Neutrophil (primary cell): ENCODE measurements around the gene CAVIN3.

Experiments used
- H3K27ac ChIP-seq: fragments of 200-600 bp; sonication (generic); 2 replicates; pipeline ENCODE4 v1.5.1; 2016; ENCODE audit warnings: mild to moderate bottlenecking, moderate library complexity
- H3K27me3 ChIP-seq: fragments of 200-600 bp; sonication (generic); 2 replicates; pipeline ENCODE4 v1.6.0; 2016; ENCODE audit warnings: mild to moderate bottlenecking
- H3K36me3 ChIP-seq: fragments of 200-600 bp; sonication (generic); 2 replicates; pipeline ENCODE4 v1.5.1; 2017
- H3K4me1 ChIP-seq, 2 experiments: fragments of 200-600 bp in 1 of 2; sonication (generic) in 1 of 2; 1 replicate in 1 of 2; 2 replicates in 1 of 2; pipeline versions ENCODE4 v1.5.1 to v1.6.1; 2013 to 2016; ENCODE audit warnings: low read depth in 1 of 2, low read length in 1 of 2, mild to moderate bottlenecking in 1 of 2, moderate library complexity in 1 of 2; ENCODE audit not compliant: control insufficient read depth in 1 of 2, insufficient read depth in 1 of 2
- H3K4me3 ChIP-seq, 2 experiments: fragments of 200-600 bp in 1 of 2; sonication (generic) in 1 of 2; 1 replicate in 1 of 2; 2 replicates in 1 of 2; pipeline ENCODE4 v1.5.1; 2013 to 2016; ENCODE audit warnings: low read depth in 1 of 2, low read length in 1 of 2, mild to moderate bottlenecking in 1 of 2, moderate library complexity in 1 of 2
- H3K9me3 ChIP-seq: fragments of 200-600 bp; sonication (generic); 2 replicates; pipeline ENCODE4 v1.5.1; 2016
- TF ChIP-seq, protein P1 (sequence below): fragments of 200-600 bp; sonication (generic); IDR thresholded peaks from 2 replicates; pipeline ENCODE4 v1.5.1; 2016; ENCODE audit warnings: antibody characterized with exemption

CAVIN3 gene

DNA sequence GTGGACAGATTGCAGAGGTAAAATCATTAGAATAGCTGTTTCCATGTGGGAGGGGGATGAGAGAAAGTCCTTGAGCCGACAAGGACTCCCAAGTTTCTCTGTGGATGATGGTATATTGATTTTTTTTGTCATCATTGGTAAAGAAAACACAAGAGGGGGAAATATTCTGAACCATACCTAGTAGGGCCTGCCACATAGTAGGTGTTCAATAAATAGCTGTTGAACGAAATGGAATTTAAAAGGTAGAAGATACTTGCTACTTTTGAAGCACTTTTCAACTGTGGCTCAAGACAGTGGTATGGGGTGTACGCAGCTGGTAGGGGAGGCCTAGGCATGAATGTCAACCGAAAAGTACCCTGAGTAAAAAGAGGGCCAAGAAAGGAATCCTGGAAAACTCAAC is 2.1 kb downstream of the CAVIN3 start:
- peaks cover 6 to 22% of the 10 kb centered on the region in 2 experiments for H3K4me1 ChIP-seq
- H3K4me3 ChIP-seq, result no peak overlapping the region
- H3K36me3 ChIP-seq, result no peaks in the 10 kb centered on the region
- peaks cover 87% of the 10 kb centered on the region for H3K27me3 ChIP-seq
- H3K27ac ChIP-seq, result no peak overlapping the region
- TF ChIP-seq, protein P1, sequence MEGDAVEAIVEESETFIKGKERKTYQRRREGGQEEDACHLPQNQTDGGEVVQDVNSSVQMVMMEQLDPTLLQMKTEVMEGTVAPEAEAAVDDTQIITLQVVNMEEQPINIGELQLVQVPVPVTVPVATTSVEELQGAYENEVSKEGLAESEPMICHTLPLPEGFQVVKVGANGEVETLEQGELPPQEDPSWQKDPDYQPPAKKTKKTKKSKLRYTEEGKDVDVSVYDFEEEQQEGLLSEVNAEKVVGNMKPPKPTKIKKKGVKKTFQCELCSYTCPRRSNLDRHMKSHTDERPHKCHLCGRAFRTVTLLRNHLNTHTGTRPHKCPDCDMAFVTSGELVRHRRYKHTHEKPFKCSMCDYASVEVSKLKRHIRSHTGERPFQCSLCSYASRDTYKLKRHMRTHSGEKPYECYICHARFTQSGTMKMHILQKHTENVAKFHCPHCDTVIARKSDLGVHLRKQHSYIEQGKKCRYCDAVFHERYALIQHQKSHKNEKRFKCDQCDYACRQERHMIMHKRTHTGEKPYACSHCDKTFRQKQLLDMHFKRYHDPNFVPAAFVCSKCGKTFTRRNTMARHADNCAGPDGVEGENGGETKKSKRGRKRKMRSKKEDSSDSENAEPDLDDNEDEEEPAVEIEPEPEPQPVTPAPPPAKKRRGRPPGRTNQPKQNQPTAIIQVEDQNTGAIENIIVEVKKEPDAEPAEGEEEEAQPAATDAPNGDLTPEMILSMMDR, result no peak
- no peaks in the 10 kb centered on the region for H3K9me3 ChIP-seq

DNA sequence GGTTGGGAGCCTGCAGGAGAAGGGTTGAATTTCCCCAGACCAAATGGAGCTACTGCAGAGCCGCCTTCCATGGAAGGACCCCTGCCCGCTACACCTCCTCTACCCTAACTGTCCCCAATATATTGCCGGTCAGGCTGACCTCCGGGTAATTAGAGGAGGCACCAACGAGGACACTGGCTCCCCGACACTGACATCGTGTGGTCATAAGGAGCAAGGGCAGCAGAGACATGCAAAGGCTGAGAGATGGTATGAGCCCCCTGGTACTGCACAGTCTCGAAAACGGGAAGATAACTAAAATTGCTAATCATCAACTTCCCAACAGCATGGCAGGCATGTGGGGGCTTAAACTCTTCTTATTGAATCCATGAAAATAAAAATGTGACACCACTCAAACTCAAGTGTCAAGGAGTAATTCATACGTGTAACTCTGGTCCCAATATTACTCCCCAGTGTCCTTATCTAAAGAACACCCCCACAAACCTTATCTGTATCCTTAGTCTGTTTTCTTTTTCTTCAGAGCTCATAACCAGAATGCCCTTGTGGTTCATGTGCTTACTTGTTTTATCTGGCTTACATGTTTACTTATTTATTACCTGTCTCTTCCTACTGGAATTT is 4.4 kb downstream of the CAVIN3 start:
- Histone ChIP-seq H3K4me1 (peaks cover 6 to 22% of the 10 kb centered on the region in 2 experiments), H3K27me3 (peaks cover 77% of the 10 kb centered on the region), H3K9me3 (no peaks in the 10 kb centered on the region), H3K27ac (no peak overlapping the region), H3K4me3 (no peak overlapping the region), H3K36me3 (no peaks in the 10 kb centered on the region)
- TF ChIP-seq, protein P1, result peak; percentile 61

DNA sequence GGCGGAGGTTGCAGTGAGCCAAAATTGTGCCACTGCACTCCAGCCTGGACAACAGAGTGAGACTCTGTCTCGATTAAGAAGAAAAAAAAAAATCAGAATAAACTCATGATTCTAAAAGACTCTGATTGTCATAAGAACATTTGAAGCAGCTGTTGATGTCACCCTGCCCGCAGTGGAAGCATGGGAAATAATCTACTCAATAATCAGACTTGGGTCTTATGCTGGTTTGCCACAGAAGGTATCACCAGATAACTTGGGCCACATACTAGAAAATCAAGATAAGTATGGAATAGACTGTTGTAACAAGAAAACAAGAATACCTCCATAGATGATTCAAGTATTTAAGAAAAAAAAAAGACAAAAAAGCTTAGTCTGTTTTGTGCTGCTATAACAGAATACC is 8.2 kb downstream of the CAVIN3 start:
- Histone ChIP-seq H3K4me3 (no peak overlapping the region), H3K4me1 (peaks cover 0 to 5% of the 10 kb centered on the region in 2 experiments), H3K27me3 (peaks cover 73% of the 10 kb centered on the region), H3K9me3 (no peaks in the 10 kb centered on the region), H3K36me3 (no peaks in the 10 kb centered on the region), H3K27ac (no peak overlapping the region)
- TF ChIP-seq, protein P1, result no peak

DNA sequence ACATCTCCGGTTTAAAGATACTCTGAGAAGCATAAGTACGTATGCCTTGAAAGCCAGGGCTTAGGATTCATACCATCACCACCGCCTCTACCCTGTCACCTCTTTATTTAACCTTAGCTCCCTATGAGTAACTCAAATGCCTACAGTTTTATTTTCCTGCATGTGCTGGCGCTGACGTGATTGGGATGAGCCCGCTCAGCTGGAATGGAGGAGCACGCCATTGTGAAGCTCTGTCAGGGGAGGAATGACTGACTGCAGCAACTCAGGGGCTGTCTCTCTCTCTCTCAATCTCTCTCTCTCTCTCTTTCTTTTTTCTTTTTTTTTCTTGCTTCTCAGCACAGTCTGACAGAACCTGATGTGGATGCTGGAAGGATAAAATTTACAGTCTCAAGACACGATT is 12.4 kb downstream of the CAVIN3 start:
- TF ChIP-seq, protein P1, result no peak
- Histone ChIP-seq H3K4me1 (no peaks in the 10 kb centered on the region), H3K4me3 (no peak overlapping the region), H3K36me3 (no peaks in the 10 kb centered on the region), H3K27me3 (peaks cover 76% of the 10 kb centered on the region), H3K27ac (no peak overlapping the region), H3K9me3 (no peaks in the 10 kb centered on the region)

DNA sequence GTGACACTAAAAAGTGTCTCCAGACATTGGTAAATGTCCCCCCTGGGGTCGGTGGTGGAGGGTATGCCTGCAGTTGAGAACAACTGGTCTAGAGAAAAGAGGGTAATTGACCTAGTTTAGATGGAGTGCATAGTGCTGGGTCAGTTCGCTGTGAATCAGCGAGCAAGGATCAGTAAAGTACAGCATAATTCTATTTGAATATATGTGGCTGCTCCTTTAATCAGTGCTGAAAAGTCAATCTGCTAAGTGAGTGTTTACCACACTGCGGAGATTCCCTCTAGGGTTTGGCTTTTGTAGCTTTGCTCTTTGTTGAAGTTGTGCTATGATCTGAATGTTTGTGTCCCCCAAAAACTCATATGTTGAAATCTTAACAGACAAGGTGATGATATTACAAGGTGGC is 15.0 kb downstream of the CAVIN3 start:
- H3K36me3 ChIP-seq, result no peaks in the 10 kb centered on the region
- peaks cover 57% of the 10 kb centered on the region for H3K27me3 ChIP-seq
- TF ChIP-seq, protein P1, result no peak
- H3K27ac ChIP-seq, result no peak overlapping the region
- H3K4me1 ChIP-seq, result no peaks in the 10 kb centered on the region
- H3K4me3 ChIP-seq, result no peak overlapping the region
- H3K9me3 ChIP-seq, result no peaks in the 10 kb centered on the region
